ENCODE data around the gene CFAP20DC. TPM values are rescaled to one million over a fixed set of nuclear protein-coding genes. Genes with fewer than 3 reads are reported as not detected.
A peak's percentile ranks its signal among the peaks of the same experiment; 100 is the strongest.

CFAP20DC gene
- total and polyA plus RNA-seq, 2 of the 8 experiments (the other 6 are each of a cell fraction or from before 2014, with no cell fraction given), result 2.2 to 2.8 TPM

DNA sequence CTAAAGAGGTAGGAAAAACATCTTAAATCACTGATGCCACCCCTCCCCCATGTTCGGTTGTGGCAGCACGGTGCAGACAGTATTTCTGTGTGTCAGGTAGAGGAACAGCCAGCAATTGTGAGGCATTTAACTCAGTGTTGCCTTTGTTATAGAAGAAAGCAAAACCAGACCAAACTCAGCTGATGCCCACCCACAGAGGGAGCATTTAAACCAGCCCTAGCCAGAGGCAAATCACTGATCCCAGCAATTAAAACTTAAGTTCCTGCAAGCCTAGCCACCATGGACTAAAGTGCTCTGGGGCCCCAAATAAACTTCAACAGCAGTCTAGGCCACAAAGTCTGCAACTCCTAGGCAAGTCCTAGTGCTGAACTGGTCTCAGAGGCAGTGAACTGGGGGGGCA lies 94.5 kb downstream of the CFAP20DC start:
- Histone ChIP-seq H3K36me3 (ENCODE audit: control insufficient read depth in 2 of 4, insufficient read depth in 4 of 4, low read length in 3 of 4) (no peaks in the 10 kb centered on the region), H4K91ac (replicated peaks; ENCODE audit: insufficient read length, low read length) (no peak overlapping the region), H3K4me3 (ENCODE audit: extremely low read depth in 1 of 4, insufficient read depth in 2 of 4, low read depth in 3 of 4, low read length in 4 of 4) (no peak overlapping the region), H3K79me2 (ENCODE audit: control insufficient read depth in 1 of 2, insufficient read depth in 2 of 2, low read length in 2 of 2) (no peaks in the 10 kb centered on the region), H4K5ac (ENCODE audit: insufficient read length, low read depth, low read length) (no peak overlapping the region), H3K56ac (replicated peaks; ENCODE audit: insufficient read length, low read depth, low read length) (no peak overlapping the region), H2BK20ac (ENCODE audit: low read length) (no peak overlapping the region), H3K79me1 (ENCODE audit: low read depth, low read length) (no peaks in the 10 kb centered on the region), H4K8ac (ENCODE audit: extremely low read depth, insufficient read depth, low read length) (no peak overlapping the region), H3K4me2 (ENCODE audit: insufficient read depth in 1 of 2, low read depth in 2 of 2, low read length in 2 of 2) (no peak overlapping the region), H3K14ac (ENCODE audit: insufficient read length) (no peak overlapping the region), H3K18ac (ENCODE audit: extremely low read depth, low read length) (no peak overlapping the region), H2BK120ac (replicated peaks; ENCODE audit: low read depth, low read length) (no peak overlapping the region), H3K9me3 (ENCODE audit: insufficient read depth in 2 of 2, low read depth in 1 of 2, low read length in 1 of 2) (no peaks in the 10 kb centered on the region), H3K27me3 (replicated peaks in 1 of 4; ENCODE audit: control insufficient read depth in 3 of 4, extremely low read depth in 1 of 4, insufficient read depth in 3 of 4, low read length in 3 of 4) (no peaks in the 10 kb centered on the region), H4K20me1 (replicated peaks in 1 of 2; ENCODE audit: control insufficient read depth in 1 of 2, insufficient read depth in 2 of 2, low read length in 2 of 2) (no peaks in the 10 kb centered on the region), H2BK15ac (ENCODE audit: low read length) (no peak overlapping the region), H3K4me1 (replicated peaks in 1 of 4; ENCODE audit: control insufficient read depth in 3 of 4, insufficient read depth in 4 of 4, low read length in 3 of 4) (peaks cover 0 to 3% (median under 1%) of the 10 kb centered on the region in 4 experiments; a peak in 3 of 7 replicates), H3K23me2 (ENCODE audit: low read depth, low read length) (no peaks in the 10 kb centered on the region), H3K4ac (replicated peaks; ENCODE audit: insufficient read length, low read depth, low read length) (no peak overlapping the region), H3K9ac (replicated peaks in 1 of 4; ENCODE audit: extremely low read depth in 1 of 4, low read depth in 3 of 4, low read length in 3 of 4) (no peak overlapping the region), H3K27ac (ENCODE audit: low read depth, low read length) (no peak overlapping the region), H2BK12ac (ENCODE audit: low read depth, low read length) (no peak overlapping the region), H3K23ac (ENCODE audit: insufficient read length) (no peak overlapping the region), H2AK5ac (ENCODE audit: low read depth, low read length) (no peak overlapping the region), H2AFZ (ENCODE audit: low read length) (no peak overlapping the region), H2BK5ac (ENCODE audit: low read depth, low read length) (no peak overlapping the region)
- CTCF ChIA-PET (ENCODE audit: partially characterized antibody), result no interaction called here
- FAIRE-seq (peak; percentile 45), DNase-seq (ENCODE audit: low read depth in 1 of 2, low spot score in 2 of 2) (no peak)
- POLR2A ChIA-PET (ENCODE audit: partially characterized antibody), result interaction anchor here (0.9 kb wide), 1 partner anchor 78 kb away, joined by 3 read pairs; no protein-coding TSS in a partner anchor
- TF ChIP-seq, protein P1, sequence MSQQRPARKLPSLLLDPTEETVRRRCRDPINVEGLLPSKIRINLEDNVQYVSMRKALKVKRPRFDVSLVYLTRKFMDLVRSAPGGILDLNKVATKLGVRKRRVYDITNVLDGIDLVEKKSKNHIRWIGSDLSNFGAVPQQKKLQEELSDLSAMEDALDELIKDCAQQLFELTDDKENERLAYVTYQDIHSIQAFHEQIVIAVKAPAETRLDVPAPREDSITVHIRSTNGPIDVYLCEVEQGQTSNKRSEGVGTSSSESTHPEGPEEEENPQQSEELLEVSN (IDR thresholded peaks at IDR 0.05), result no peak
- TF ChIP-seq RBBP5 (IDR thresholded peaks at IDR 0.05; ENCODE audit: borderline replicate concordance, low read depth, low read length), result no peak
- WGBS, 2 experiments (ENCODE audit: extremely low coverage in 1 of 2, insufficient coverage in 1 of 2, insufficient read length in 1 of 2, insufficient replicate concordance in 2 of 2, low coverage in 1 of 2, low lambda C conversion rate in 2 of 2, missing lambda C conversion rate in 1 of 2), result 85% methylated on average over 2 of the region's 2 CpGs; no CpG with 5 or more reads in 1 of the 2 experiments

All from H1 (cell line).